Amniotic stem cell (primary cell): ENCODE measurements around the gene RARA.
"Not testable (repeated sequence)": the region's sequence is repeated elsewhere in the genome, so short reads cannot be mapped to it uniquely, and the experiment has no call there.

ENCODE experiments used
- DNase-seq: peaks from one replicate; lab custom pipeline; 2025; lab: John Stamatoyannopoulos, UW

RARA gene

DNA sequence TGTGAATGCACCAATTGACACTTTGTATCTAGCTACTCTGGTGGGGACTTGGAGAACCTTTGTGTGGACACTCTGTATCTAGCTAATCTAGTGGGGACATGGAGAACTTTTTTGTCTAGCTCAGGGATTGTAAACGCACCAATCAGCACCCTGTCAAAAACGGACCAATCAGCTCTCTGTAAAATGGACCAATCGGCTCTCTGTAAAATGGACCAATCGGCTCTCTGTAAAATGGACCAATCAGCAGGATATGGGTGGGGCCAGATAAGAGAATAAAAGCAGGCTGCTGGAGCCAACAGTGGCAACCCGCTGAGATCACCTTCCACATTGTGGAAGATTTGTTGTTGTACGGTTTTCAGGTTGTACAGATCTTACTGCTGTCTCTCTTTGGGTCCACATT, 67.6 kb downstream of the RARA start:
- DNase-seq, result not testable (repeated sequence)

DNA sequence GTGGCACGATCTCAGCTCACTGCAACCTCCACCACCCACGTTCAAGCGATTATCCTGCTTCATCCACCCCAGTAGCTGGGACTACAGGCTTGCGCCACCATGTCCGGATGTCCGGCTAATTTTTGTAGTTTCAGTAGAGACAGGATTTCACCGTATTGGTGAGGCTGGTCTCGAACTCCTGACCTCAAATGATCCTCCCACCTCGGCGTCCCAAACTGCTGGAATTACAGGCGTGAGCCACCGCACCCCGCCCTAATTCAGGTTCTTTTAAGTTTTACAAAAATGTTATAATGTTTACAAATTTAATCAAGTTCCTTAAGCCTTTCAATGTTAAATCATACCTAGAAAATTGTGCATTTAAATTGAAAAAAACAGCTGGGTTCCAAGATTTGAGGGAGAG, 68.9 kb downstream of the RARA start:
- no peak for DNase-seq

DNA sequence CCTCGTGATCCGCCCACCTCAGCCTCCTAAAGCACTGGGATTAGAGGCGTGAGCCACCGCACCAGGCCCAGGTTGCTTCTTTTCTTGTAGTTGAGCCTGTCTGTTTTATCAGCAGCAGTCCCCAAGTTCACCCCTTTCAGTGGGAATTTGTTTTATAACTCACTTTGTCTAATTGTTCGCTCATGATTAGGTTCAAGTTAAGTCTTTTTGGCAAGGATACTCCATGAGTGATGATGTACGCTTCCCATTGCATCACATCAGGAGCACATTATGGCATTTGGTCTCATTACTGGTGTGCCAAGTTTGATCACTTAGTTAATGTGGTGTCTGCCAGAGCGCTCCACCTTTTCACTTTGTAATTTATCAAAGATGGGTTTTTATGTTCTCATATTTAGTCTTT, 70.0 kb downstream of the RARA start:
- DNase-seq, result no peak

DNA sequence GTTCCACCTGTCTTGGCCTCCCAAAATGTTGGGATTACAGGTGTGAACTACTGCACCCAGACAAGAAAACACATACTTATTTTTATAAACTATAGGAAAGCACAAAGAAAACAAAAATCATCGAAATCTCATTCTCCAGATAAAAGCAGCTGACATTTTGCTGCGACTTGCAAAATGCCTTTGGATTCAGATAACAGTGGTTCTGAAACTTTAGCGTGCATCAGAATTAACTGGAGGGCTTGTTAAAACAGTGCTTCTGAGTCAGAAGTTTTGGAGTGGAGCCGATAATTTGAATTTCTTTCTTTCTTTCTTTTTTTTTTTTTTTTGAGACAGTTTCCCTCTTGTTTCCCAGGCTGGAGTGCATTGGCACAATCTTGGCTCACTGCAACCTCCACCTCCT, 73.3 kb downstream of the RARA start:
- no peak for DNase-seq

DNA sequence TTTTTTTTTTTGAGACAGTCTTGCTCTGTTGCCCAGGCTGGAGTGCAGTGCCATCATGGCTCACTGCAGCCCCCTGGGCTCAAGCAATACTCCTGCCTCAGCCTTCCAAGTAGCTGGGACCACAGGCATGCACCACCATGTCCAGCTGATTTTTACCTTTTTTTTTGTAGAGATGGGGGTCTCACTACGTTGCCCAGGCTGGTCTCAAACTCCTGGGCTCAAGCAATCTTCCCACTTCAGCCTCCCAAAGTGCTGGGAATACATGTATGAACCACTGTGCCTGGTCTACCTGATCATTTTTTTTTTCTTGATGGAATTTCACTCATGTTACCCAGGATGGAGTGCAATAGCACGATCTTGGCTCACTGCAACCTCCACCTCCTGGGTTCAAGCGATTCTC, 77.6 kb downstream of the RARA start:
- not testable (repeated sequence) for DNase-seq

DNA sequence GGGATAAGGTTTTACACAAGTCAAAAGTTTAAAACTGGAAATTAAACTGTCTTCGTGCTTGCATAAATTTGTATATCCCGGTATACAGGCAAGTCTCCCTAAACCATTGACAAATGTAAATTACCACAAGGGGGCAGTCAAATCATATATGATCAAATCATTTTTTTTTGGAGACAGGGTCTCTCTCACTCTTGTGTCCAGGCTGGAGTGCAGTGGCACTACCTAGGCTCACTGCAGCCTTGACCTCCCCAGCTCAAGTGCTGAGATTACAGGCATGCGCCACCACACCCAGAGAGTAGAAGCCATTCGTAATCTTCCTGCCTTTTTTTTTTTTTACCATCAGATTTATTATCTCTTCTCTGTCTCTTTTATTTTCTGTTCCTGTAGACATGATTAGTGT, 90.2 kb downstream of the RARA start:
- DNase-seq, result peak; percentile 59

DNA sequence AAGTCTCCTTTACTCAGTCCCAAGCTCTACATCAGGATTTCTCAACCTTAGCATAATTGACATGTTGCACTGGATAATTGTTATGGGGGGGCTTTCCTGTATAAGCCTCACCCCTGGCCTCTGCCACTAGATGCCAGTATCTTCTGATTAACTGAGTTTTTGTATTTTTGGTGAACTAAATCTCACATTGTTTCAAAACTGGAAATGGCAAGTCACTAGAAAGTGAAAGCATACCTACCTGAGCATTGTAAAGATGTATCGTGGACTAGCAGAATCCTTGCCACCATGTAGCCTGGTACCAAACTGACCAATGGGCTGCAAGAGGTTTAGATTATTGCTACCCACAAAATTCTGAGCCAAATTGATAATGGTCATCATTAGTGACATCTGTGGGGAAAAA, 93.7 kb downstream of the RARA start:
- no peak for DNase-seq

DNA sequence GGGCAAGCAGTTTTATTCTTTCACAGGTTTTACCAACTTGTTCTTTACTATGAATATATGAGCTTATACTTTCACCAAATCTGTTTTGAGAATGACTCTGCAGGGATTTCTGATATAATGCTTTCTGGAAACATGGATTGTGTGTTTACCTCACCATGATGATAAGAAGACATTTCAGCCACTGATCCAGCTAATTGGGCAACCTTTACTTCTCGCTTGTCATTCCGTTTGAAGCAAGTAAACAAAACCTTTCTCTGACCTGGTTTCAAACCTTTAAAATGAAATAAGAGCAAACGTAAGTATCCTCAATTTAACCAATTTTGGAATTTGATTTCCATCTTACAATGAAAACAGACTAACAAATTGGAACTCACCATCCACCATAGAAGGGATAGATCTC, 95.0 kb downstream of the RARA start:
- no peak for DNase-seq
